H1 (cell line): ENCODE data around the gene KRT81. TPM values are rescaled to one million over a fixed set of nuclear protein-coding genes. Genes with fewer than 3 reads are reported as not detected.

Source experiments
- JUN ChIP-seq: IDR thresholded peaks from 2 replicates; pipeline ENCODE4 v1.6.1; 2011; ENCODE audit warnings: low read depth, mild to moderate bottlenecking, improper control_type of control experiment, low read length
- polyA plus RNA-seq, 7 experiments: library from polyadenylated mRNA; depleted of rRNA in 3 of 7; stranded (reverse) in 5 of 7; unstranded in 2 of 7; fragments of >200 nt in 5 of 7; fragments of 200-250 nt in 2 of 7; gene quantifications; 1 replicate in 5 of 7; 2 replicates in 1 of 7; 4 replicates in 1 of 7; pipeline versions ENCODE4 v1.2.1 to v1.2.3, GENCODE V29; 2011 to 2013; ENCODE audit warnings: missing spikeins in 2 of 7, mixed read lengths in 2 of 7
- total RNA-seq: library from RNA; stranded (reverse); fragmentation: NEBNext Ultra II Directional; extraction: Animal tissue kit (Norgen Biotek cat#: 25700); gene quantifications from 2 replicates; pipeline ENCODE4 v1.2.1, GENCODE V29; 2021

Gene KRT81
- total and polyA plus RNA-seq, 2 of the 8 experiments (the other 6 are each of a cell fraction or from before 2014, with no cell fraction given): not detected

DNA sequence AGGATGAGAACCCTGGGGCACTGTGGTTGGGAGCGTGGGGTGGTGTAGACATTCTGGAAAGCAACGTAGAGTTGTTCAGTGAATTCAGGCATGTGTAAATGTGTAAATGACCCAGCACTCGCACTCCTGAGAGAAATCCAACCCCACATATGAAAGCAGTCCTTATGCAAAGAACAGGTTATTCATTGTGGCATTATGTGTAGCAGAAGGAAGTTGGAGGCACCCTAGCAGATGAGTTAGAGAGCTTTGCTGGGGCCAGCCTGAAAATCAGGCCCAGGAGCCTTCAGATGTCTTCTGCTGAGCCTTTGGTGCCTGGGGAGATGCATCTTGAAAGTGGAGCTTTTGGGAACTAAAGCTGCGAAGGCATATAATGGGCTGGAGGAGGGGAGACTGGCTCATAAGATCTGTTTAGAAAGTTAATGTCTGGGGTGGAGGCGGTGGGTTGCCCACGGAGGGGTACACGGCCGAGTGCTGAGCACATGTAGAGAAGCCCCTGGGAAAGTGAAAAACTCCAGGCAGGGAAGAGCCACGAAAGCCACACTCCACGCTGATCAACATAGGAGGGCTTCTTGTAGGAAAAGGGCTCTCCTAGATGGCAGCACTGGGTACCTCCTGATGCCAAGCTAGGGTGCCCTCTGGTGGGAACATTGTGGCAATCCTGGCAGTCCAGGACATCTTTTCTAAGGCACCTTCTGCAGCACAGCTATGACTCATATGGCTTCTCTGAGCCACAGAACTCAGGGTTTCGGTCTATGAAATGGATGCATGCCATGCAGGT is 35.9 kb upstream of the KRT81 start (continued):
- TF ChIP-seq JUN: 0 out of 2 replicates have a peak, but pooled peaks have one; percentile 37
